ENCODE measurements around the gene ARHGAP29.

DNA sequence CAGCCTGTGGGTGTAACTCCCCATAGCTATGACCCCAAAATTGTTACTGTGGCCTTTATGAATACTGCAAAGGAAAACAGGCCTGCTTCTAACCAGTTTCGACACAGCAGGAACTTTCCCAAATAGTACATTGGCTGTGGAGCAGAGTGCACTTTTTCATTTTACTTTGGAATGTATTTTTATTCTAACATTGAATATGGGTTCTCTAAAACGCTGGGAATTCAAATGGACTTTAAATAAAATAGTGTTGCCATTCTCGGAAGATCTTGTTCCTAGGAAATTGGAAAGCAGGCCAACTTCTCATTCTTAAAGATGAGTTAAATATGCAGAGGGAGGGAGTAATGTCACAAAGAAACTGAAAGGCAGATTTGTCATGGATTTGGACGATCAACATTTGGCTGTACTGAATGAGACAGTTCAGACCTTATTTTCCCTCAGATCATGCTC, 39.6 kb upstream of the ARHGAP29 start:
- TF ChIP-seq, protein P1, sequence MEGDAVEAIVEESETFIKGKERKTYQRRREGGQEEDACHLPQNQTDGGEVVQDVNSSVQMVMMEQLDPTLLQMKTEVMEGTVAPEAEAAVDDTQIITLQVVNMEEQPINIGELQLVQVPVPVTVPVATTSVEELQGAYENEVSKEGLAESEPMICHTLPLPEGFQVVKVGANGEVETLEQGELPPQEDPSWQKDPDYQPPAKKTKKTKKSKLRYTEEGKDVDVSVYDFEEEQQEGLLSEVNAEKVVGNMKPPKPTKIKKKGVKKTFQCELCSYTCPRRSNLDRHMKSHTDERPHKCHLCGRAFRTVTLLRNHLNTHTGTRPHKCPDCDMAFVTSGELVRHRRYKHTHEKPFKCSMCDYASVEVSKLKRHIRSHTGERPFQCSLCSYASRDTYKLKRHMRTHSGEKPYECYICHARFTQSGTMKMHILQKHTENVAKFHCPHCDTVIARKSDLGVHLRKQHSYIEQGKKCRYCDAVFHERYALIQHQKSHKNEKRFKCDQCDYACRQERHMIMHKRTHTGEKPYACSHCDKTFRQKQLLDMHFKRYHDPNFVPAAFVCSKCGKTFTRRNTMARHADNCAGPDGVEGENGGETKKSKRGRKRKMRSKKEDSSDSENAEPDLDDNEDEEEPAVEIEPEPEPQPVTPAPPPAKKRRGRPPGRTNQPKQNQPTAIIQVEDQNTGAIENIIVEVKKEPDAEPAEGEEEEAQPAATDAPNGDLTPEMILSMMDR (IDR thresholded peaks at IDR 0.05), result no peak
- no peak for TF ChIP-seq POLR2A (IDR thresholded peaks at IDR 0.05)
- no peak for TF ChIP-seq POLR2AphosphoS5 (IDR thresholded peaks at IDR 0.05)
